ENCODE data around the gene LRBA.

- TF ChIP-seq CTCF (conservative IDR thresholded peaks at IDR 0.05 in 1 of 2, IDR thresholded peaks at IDR 0.05 in 1 of 2; ENCODE audit: low read depth in 1 of 2, low read length in 2 of 2) (no peak), EZH2 (IDR thresholded peaks at IDR 0.05; ENCODE audit: low read length, missing control alignments) (no peak)
These were observed 756.5 kb downstream of the LRBA start for GRCh38 chr4:150258569-150258968.

Measured in fibroblast of lung (primary cell).